Neural cell (in vitro differentiated cells): ENCODE data around the gene BHLHA15. TPM values are rescaled to one million over a fixed set of nuclear protein-coding genes. Genes with fewer than 3 reads are reported as not detected.

Experiments
- H2AFZ ChIP-seq: fragments of 200-600, 300-800 bp; sonication (generic), shearing (Covaris generic); 2 replicates; pipeline ENCODE4 v1.6.0; 2014; ENCODE audit warnings: low read depth, mild to moderate bottlenecking, antibody characterized with exemption, low read length, moderate library complexity
- H3F3A ChIP-seq: fragments of 200-600 bp; shearing (Covaris generic); 2 replicates; pipeline ENCODE4 v1.6.1; 2016; ENCODE audit warnings: mild to moderate bottlenecking, moderate library complexity, mixed read lengths, antibody characterized with exemption, low read length; ENCODE audit not compliant: insufficient read depth, poor library complexity, severe bottlenecking
- H3K27ac ChIP-seq: fragments of 200-600, 300-800 bp; sonication (generic), shearing (Covaris generic); 2 replicates; pipeline ENCODE4 v1.5.1; 2014; ENCODE audit warnings: mild to moderate bottlenecking, low read length, moderate library complexity
- H3K27me3 ChIP-seq: fragments of 300-800, 200-600 bp; sonication (generic), shearing (Covaris generic); 2 replicates; pipeline ENCODE4 v1.6.0; 2014; ENCODE audit warnings: mild to moderate bottlenecking, low read depth, low read length, moderate library complexity; ENCODE audit not compliant: insufficient read depth
- H3K36me3 ChIP-seq: fragments of 300-800, 200-600 bp; sonication (generic), shearing (Covaris generic); 2 replicates; pipeline ENCODE4 v1.5.1; 2014; ENCODE audit warnings: mild to moderate bottlenecking, antibody characterized with exemption, low read length, moderate library complexity; ENCODE audit not compliant: insufficient read depth
- H3K4me2 ChIP-seq: fragments of 300-800, 200-600 bp; sonication (generic), shearing (Covaris generic); 2 replicates; pipeline ENCODE4 v1.6.0; 2014; ENCODE audit warnings: mild to moderate bottlenecking, low read length
- H3K4me3 ChIP-seq: fragments of 300-800, 200-600 bp; sonication (generic), shearing (Covaris generic); 2 replicates; pipeline ENCODE4 v1.5.1; 2014; ENCODE audit warnings: mild to moderate bottlenecking, low read length, moderate library complexity
- H3K79me2 ChIP-seq: fragments of 200-600 bp; shearing (Covaris generic); replicated peaks from 2 replicates; pipeline ENCODE4 v1.6.0; 2014; ENCODE audit warnings: mild to moderate bottlenecking, low read length, moderate library complexity; ENCODE audit not compliant: insufficient read depth
- H3K9ac ChIP-seq: fragments of 300-800, 200-600 bp; sonication (generic), shearing (Covaris generic); 2 replicates; pipeline ENCODE4 v1.6.1; 2016; ENCODE audit warnings: mild to moderate bottlenecking, low read length, mixed read lengths
- H3K9me2 ChIP-seq: fragments of 200-600 bp; shearing (Covaris generic); 2 replicates; pipeline ENCODE4 v1.6.1; 2016; ENCODE audit warnings: mild to moderate bottlenecking, low read length, mixed read lengths; ENCODE audit not compliant: insufficient read depth
- H3K9me3 ChIP-seq: fragments of 200-600, 300-800 bp; sonication (generic), shearing (Covaris generic); 2 replicates; pipeline ENCODE4 v1.6.1; 2016; ENCODE audit warnings: mild to moderate bottlenecking, mixed run types, low read length, moderate library complexity, mixed read lengths
- H4K20me1 ChIP-seq: fragments of 200-600 bp; shearing (Covaris generic); 2 replicates; pipeline ENCODE4 v1.6.1; 2016; ENCODE audit warnings: mild to moderate bottlenecking, mixed run types; ENCODE audit not compliant: insufficient read depth
- CTCF ChIP-seq: fragments of 450-650 bp; IDR thresholded peaks from 2 replicates; pipeline ENCODE4 v1.5.1; 2014; ENCODE audit warnings: antibody characterized with exemption, mild to moderate bottlenecking, moderate library complexity; ENCODE audit not compliant: poor library complexity, severe bottlenecking
- EP300 ChIP-seq: fragments of 450-650 bp; conservative IDR thresholded peaks from 2 replicates; pipeline ENCODE4 v1.6.1; 2014; ENCODE audit warnings: antibody characterized with exemption, mild to moderate bottlenecking, moderate library complexity; ENCODE audit not compliant: poor library complexity, severe bottlenecking
- EZH2 ChIP-seq: fragments of 200-600, 300-800 bp; shearing (Covaris generic), sonication (generic); IDR thresholded peaks from 2 replicates; pipeline ENCODE4 v1.6.1; 2014; ENCODE audit warnings: antibody characterized with exemption, low read length, borderline replicate concordance, mild to moderate bottlenecking; ENCODE audit not compliant: insufficient read depth, poor library complexity, severe bottlenecking
- MXI1 ChIP-seq: fragments of 450-650 bp; conservative IDR thresholded peaks from 2 replicates; pipeline ENCODE4 v1.6.1; 2014; ENCODE audit warnings: antibody characterized with exemption, mild to moderate bottlenecking; ENCODE audit not compliant: poor library complexity, severe bottlenecking
- POLR2AphosphoS5 ChIP-seq: IDR thresholded peaks from 2 replicates; pipeline ENCODE4 v1.6.1; 2012
- RAD21 ChIP-seq: fragments of 450-650 bp; conservative IDR thresholded peaks from 2 replicates; pipeline ENCODE4 v1.6.1; 2014; ENCODE audit warnings: antibody characterized with exemption, mild to moderate bottlenecking, moderate library complexity
- REST ChIP-seq: IDR thresholded peaks from 2 replicates; pipeline ENCODE4 v1.6.1; 2012; ENCODE audit warnings: borderline replicate concordance
- SMC3 ChIP-seq: fragments of 450-650 bp; conservative IDR thresholded peaks from 2 replicates; pipeline ENCODE4 v1.6.1; 2014; ENCODE audit warnings: antibody characterized with exemption, mild to moderate bottlenecking, moderate library complexity; ENCODE audit not compliant: poor library complexity
- TAF1 ChIP-seq: IDR thresholded peaks from 2 replicates; pipeline ENCODE4 v1.6.1; 2012; ENCODE audit warnings: low read depth
- polyA plus RNA-seq: library from polyadenylated mRNA; depleted of rRNA; stranded (reverse); fragments of >200 nt; gene quantifications from 2 replicates; pipeline ENCODE4 v1.2.3, GENCODE V29; 2014

Gene BHLHA15
- polyA plus RNA-seq, 1 donor from 2014 or later = not detected

- H3K9ac ChIP-seq = no peak overlapping the region
- H3F3A ChIP-seq = no peaks in the 10 kb centered on the region
- H2AFZ ChIP-seq = no peak overlapping the region
- no peaks in the 10 kb centered on the region for H4K20me1 ChIP-seq
- H3K4me3 ChIP-seq = no peak overlapping the region
- no peak overlapping the region for H3K4me2 ChIP-seq
- no peaks in the 10 kb centered on the region for H3K79me2 ChIP-seq
- H3K36me3 ChIP-seq = no peaks in the 10 kb centered on the region
- no peaks in the 10 kb centered on the region for H3K27me3 ChIP-seq
- H3K9me3 ChIP-seq = no peaks in the 10 kb centered on the region
- TF ChIP-seq CTCF (no peak), EP300 (no peak), SMC3 (no peak), TAF1 (no peak), EZH2 (no peak), MXI1 (no peak)
- H3K9me2 ChIP-seq = no peaks in the 10 kb centered on the region
- H3K27ac ChIP-seq = no peak overlapping the region
Measured at GRCh38 chr7:98203261-98203963, 7.8 kb upstream of the BHLHA15 start.

GRCh38 chr7:98203964-98204605, 7.2 kb upstream of the BHLHA15 start:
- Histone ChIP-seq H3K9ac (no peak overlapping the region), H3K9me2 (no peaks in the 10 kb centered on the region), H3K36me3 (no peaks in the 10 kb centered on the region), H3F3A (no peaks in the 10 kb centered on the region), H3K79me2 (no peaks in the 10 kb centered on the region), H2AFZ (no peak overlapping the region), H3K4me2 (no peak overlapping the region), H3K27ac (no peak overlapping the region), H4K20me1 (no peaks in the 10 kb centered on the region), H3K27me3 (no peaks in the 10 kb centered on the region), H3K4me3 (no peak overlapping the region), H3K9me3 (no peaks in the 10 kb centered on the region)
- no peak for TF ChIP-seq EZH2
- TF ChIP-seq POLR2AphosphoS5 = no peak
- TF ChIP-seq CTCF = no peak
- TF ChIP-seq EP300 = no peak
- TF ChIP-seq RAD21 = no peak
- no peak for TF ChIP-seq REST
- no peak for TF ChIP-seq MXI1
- no peak for TF ChIP-seq TAF1
- TF ChIP-seq SMC3 = no peak
